ENCODE measurements around the gene ANTKMT. TPM values are rescaled to one million over a fixed set of nuclear protein-coding genes. Genes with fewer than 3 reads are reported as not detected.
A peak's percentile ranks its signal among the peaks of the same experiment; 100 is the strongest.

ANTKMT gene
- 5.8 TPM for total RNA-seq

DNA sequence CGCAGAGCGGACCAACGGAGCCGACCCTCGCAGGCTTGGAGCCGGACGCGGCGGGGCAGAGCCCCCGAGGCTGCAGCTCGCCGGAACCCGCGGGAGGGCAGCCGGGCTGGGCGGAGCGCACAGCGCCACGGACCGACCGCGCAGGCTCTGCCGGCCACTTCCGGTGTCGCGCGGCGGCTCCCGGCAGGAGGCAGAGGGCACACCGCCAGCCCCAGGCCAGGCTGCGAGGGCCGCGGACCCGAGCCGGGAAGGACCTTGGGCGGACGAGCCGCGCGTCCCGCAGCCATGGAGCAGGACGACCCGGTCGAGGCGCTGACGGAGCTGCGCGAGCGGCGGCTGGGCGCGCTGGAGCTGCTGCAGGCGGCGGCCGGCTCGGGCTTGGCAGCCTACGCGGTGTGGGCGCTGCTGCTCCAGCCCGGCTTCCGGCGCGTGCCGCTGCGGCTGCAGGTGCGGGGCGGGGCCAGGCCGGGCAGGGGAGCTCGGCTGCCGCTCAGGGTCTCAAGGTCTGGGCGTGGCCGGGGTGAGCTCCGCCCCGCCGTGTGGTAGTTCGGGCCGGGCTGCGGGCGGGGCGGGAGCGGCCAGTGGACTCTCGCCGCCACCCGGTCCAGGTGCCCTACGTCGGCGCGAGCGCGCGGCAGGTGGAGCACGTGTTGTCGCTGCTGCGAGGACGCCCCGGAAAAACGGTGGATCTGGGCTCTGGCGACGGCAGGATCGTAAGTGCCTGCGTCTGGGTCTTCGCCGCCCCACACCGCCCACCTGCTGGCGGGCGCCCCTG is at the start of gene ANTKMT:
Gene ANTKMT (plus strand): TSS at position 157 of the 775 bp plus-strand sequence. CDS start 129 bp downstream, at position 286.
- Histone ChIP-seq H3K9me3 (ENCODE audit: low read depth, low read length) (no peaks in the 10 kb centered on the region), H3K4me3 (ENCODE audit: low read length) (peak within 1 kb of the TSS; percentile 56), H3K27me3 (ENCODE audit: insufficient read depth, low read length) (peaks cover 9% of the 10 kb centered on the region), H3K4me1 (ENCODE audit: insufficient read depth, low read length) (peaks cover 30% of the 10 kb centered on the region)

DNA sequence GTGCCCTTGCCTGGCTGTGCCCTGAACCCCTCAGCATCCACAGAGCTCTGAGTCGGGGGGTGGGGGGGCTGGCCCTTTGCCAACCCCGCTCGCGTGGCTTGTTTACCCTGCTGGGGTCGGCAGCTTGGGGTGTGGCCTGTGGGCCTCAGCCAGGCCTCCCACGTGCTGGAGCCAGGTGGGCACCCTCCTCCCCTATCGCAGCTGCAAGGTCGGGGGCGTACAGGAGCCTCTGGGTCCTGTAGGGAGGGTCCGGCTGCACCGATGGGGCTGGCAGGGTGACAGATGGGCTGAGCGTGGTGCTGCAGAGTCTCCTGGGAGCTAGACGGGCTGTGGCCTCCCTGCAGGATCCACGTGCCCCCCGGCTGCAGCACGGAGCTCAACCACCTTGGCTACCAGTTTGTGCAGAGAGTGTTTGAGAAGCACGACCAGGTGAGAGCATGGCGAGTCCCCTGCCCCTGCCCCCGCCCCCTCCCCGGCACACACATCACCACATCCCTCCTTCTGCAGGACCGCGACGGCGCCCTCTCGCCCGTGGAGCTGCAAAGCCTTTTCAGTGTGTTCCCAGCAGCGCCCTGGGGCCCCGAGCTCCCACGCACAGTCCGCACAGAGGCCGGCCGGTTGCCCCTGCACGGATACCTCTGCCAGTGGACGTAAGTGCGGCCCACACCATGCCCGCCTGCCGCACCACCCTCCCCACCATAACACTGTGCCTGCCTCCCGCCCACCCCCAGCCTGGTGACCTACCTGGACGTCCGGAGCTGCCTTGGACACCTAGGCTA is 49.4 kb upstream of the ANTKMT start:
- H3K9me3 ChIP-seq (ENCODE audit: low read depth, low read length), result no peaks in the 10 kb centered on the region
- H3K4me3 ChIP-seq (ENCODE audit: low read length), result no peak overlapping the region
- H3K27me3 ChIP-seq (ENCODE audit: insufficient read depth, low read length), result no peaks in the 10 kb centered on the region
- H3K4me1 ChIP-seq (ENCODE audit: insufficient read depth, low read length), result peaks cover 24% of the 10 kb centered on the region

GRCh38 chr16:672371-672770 is 48.6 kb upstream of the ANTKMT start:
- Histone ChIP-seq H3K4me3 (ENCODE audit: low read length) (no peak overlapping the region), H3K4me1 (ENCODE audit: insufficient read depth, low read length) (peaks cover 20% of the 10 kb centered on the region), H3K27me3 (ENCODE audit: insufficient read depth, low read length) (no peaks in the 10 kb centered on the region), H3K9me3 (ENCODE audit: low read depth, low read length) (no peaks in the 10 kb centered on the region)

DNA sequence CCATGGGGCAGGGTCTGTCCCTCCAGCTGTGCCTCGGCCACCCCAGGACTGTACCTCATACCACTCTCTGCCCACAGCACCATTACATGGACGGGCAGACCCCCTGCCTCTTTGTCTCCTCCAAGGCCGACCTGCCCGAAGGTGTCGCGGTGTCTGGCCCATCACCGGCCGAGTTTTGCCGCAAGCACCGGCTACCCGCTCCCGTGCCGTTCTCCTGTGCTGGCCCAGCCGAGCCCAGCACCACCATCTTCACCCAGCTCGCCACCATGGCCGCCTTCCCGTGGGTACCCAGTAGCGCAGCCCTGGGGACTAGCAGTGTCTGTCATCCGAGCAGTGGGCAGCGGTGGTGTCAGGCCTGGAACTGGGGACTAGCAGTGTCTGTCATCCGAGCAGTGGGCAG is 48.1 kb upstream of the ANTKMT start:
- H3K9me3 ChIP-seq (ENCODE audit: low read depth, low read length), result no peaks in the 10 kb centered on the region
- H3K27me3 ChIP-seq (ENCODE audit: insufficient read depth, low read length), result no peaks in the 10 kb centered on the region
- no peak overlapping the region for H3K4me3 ChIP-seq (ENCODE audit: low read length)
- H3K4me1 ChIP-seq (ENCODE audit: insufficient read depth, low read length), result peaks cover 16% of the 10 kb centered on the region

GRCh38 chr16:673399-673991 is 47.5 kb upstream of the ANTKMT start:
- Histone ChIP-seq H3K4me3 (ENCODE audit: low read length) (no peak overlapping the region), H3K27me3 (ENCODE audit: insufficient read depth, low read length) (no peaks in the 10 kb centered on the region), H3K9me3 (ENCODE audit: low read depth, low read length) (no peaks in the 10 kb centered on the region), H3K4me1 (ENCODE audit: insufficient read depth, low read length) (peaks cover 14% of the 10 kb centered on the region)

DNA sequence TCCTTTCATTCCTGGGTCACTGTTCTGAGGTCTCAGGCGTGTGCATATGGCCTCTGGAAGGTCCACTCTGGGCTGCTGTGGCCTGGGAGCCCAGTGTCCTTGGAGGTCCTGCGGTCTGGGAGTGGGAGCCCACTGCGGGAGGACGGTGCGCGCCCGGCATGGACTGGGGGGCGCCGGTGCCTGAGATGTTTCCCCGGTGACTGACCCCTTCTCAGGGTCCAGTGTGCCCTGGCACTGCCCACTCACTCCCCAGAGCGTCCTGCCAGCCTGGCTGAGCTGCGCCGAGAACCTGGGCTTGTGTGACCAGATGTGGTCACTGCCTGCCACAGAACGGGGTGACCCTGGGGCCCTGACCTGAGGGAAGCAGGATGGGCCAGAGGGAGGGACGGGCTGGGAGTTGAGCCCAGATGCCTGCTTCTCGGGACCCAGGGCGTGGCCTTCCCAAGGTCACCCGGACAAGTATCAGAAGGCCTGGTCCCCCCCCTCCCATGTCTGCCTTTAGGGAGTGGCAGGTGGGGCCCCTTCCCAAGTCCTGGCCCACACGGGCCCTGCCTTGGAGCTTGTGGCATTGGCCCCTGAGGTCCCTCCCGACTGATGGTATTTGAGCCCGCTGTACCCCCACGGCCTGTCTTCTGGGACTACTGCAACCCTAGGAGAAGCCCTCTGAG is 46.6 kb upstream of the ANTKMT start:
- Histone ChIP-seq H3K4me3 (ENCODE audit: low read length) (no peak overlapping the region), H3K4me1 (ENCODE audit: insufficient read depth, low read length) (peaks cover 13% of the 10 kb centered on the region), H3K9me3 (ENCODE audit: low read depth, low read length) (no peaks in the 10 kb centered on the region), H3K27me3 (ENCODE audit: insufficient read depth, low read length) (no peaks in the 10 kb centered on the region)

DNA sequence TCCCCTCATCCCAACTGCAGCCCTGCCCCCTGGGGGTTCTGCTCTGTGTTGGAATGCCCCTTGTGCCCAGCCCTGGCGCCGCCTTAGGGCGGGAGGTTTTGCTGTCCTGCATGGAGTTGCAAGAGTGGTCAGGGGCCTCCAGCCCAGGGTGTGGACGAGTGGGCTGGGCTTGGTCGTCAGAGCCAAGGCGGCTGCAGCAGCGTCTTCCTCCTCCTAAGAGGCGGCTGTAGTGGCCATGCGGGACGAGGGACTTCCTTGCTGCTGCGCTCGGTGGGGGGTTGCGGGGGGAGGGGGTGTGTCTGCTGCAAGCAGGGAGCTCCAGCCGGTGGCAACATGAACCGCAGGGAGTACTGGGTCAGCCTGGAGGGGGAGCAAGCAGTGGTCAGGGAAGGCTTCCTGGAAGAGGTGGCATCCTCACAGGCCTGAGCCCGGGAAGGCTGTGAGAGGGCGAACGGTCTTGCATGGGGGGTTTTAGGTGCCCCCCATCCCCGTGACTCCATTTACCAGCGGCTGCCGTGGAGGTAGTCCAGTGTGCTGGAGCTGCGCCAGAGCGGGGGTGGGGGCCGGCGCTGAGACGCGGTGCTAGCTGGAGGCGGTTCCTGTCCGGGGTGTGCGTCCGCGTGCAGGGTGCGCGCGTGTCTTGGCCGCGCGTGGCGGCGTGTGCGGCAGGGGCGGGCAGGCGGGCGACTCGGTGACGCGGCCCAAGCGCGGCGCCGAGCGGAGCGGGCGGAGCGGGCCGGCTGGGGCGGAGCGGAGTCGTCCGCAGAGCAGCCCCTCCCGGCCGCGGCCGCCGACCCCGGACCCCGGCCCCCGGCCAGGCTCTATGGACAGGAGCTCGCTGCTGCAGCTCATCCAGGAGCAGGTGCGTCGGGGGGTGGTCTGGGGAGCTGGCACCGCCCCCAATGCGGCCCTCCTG is 45.7 kb upstream of the ANTKMT start, which contains the start of gene RHBDL1:
Gene RHBDL1 (plus strand): TSS at position 704 of the 916 bp plus-strand sequence. CDS start 120 bp downstream, at position 824.
- peaks cover 16% of the 10 kb centered on the region for H3K4me1 ChIP-seq (ENCODE audit: insufficient read depth, low read length)
- H3K4me3 ChIP-seq (ENCODE audit: low read length), result no peak within 1 kb of the TSS
- no peaks in the 10 kb centered on the region for H3K27me3 ChIP-seq (ENCODE audit: insufficient read depth, low read length)
- no peaks in the 10 kb centered on the region for H3K9me3 ChIP-seq (ENCODE audit: low read depth, low read length)

DNA sequence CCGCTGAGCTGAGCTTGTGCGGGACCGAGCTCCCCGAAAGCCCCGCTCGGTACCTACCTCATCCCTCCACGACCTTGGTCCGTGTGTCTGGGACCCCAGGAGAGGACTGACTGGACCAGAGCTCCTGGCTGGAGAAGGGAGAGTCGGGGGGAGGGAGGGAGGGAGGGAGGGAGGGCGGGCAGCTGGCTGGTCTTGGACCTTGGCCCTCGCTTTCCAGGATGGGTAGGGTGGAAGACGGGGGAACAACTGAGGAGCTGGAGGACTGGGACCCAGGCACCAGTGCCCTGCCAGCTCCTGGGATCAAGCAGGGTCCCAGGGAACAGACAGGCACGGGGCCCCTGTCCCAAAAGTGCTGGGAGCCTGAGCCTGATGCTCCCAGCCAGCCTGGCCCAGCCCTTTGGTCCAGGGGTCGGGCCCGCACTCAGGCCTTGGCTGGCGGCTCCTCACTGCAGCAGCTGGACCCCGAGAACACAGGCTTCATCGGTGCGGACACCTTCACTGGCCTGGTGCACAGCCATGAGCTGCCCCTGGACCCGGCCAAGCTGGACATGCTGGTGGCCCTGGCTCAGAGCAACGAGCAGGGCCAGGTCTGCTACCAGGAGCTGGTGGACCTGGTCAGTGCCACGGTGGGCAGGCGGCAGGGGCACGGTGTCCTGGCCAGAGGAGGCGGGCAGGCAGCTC is 44.9 kb upstream of the ANTKMT start:
- H3K27me3 ChIP-seq (ENCODE audit: insufficient read depth, low read length), result no peaks in the 10 kb centered on the region
- H3K4me3 ChIP-seq (ENCODE audit: low read length), result no peak overlapping the region
- peaks cover 21% of the 10 kb centered on the region for H3K4me1 ChIP-seq (ENCODE audit: insufficient read depth, low read length)
- no peaks in the 10 kb centered on the region for H3K9me3 ChIP-seq (ENCODE audit: low read depth, low read length)

GRCh38 chr16:676565-676902 is 44.4 kb upstream of the ANTKMT start:
- Histone ChIP-seq H3K4me3 (ENCODE audit: low read length) (no peak overlapping the region), H3K9me3 (ENCODE audit: low read depth, low read length) (no peaks in the 10 kb centered on the region), H3K4me1 (ENCODE audit: insufficient read depth, low read length) (peaks cover 26% of the 10 kb centered on the region), H3K27me3 (ENCODE audit: insufficient read depth, low read length) (no peaks in the 10 kb centered on the region)

DNA sequence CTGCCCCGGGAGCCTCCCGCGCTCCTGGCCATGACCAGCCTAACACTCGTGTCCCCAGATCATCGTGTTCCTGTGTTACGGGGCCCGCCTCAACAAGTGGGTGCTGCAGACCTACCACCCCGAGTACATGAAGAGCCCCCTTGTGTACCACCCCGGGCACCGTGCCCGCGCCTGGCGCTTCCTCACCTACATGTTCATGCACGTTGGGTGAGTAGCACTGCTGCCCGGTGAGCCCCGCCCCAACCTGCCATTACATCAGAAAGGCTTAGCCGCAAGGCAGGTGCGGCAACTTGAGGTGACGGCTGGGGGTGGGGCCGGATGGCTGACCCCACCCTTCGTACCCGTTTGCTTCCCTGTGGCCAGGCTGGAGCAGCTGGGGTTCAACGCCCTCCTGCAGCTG is 44.0 kb upstream of the ANTKMT start:
- H3K4me1 ChIP-seq (ENCODE audit: insufficient read depth, low read length), result peaks cover 30% of the 10 kb centered on the region
- H3K4me3 ChIP-seq (ENCODE audit: low read length), result no peak overlapping the region
- H3K9me3 ChIP-seq (ENCODE audit: low read depth, low read length), result no peaks in the 10 kb centered on the region
- no peaks in the 10 kb centered on the region for H3K27me3 ChIP-seq (ENCODE audit: insufficient read depth, low read length)

- Histone ChIP-seq H3K9me3 (ENCODE audit: low read depth, low read length) (no peaks in the 10 kb centered on the region), H3K4me1 (ENCODE audit: insufficient read depth, low read length) (peaks cover 35% of the 10 kb centered on the region), H3K4me3 (ENCODE audit: low read length) (no peak overlapping the region), H3K27me3 (ENCODE audit: insufficient read depth, low read length) (no peaks in the 10 kb centered on the region)
Observed at GRCh38 chr16:677316-678190, 43.4 kb upstream of the ANTKMT start.

GRCh38 chr16:678209-678857 is 42.6 kb upstream of the ANTKMT start:
- Histone ChIP-seq H3K9me3 (ENCODE audit: low read depth, low read length) (no peaks in the 10 kb centered on the region), H3K4me1 (ENCODE audit: insufficient read depth, low read length) (peaks cover 42% of the 10 kb centered on the region), H3K4me3 (ENCODE audit: low read length) (no peak overlapping the region), H3K27me3 (ENCODE audit: insufficient read depth, low read length) (no peaks in the 10 kb centered on the region)

Data from mononuclear cell (primary cell).